ENCODE results near the gene ZNF785. TPM values are rescaled to one million over a fixed set of nuclear protein-coding genes. Genes with fewer than 3 reads are reported as not detected.
"Not testable (repeated sequence)": the region's sequence is repeated elsewhere in the genome, so short reads cannot be mapped to it uniquely, and the experiment has no call there.

The ZNF785 gene
- total RNA-seq, 1 experiment from 2014 or later: 16.0 TPM

GRCh38 chr16:30633526-30633925 is 48.0 kb upstream of the ZNF785 start:
- ChIA-PET CTCF (interaction anchor here (0.6 to 1.4 kb wide), 10 partner anchors 17 to 446 kb away, joined by 3 to 20 read pairs (median 6); partner anchors contain the start of genes DCTPP1, PRR14, ZNF689 and ZNF747), POLR2A (interaction anchor here (0.6 to 1.1 kb wide), 6 partner anchors 17 to 370 kb away, joined by 3 to 5 read pairs (median 4); partner anchors contain the start of genes FBRS, PRR14 and ZNF747)
- peaks cover 9% of the 10 kb centered on the region for H3K4me1 Mint-ChIP-seq
- no peak for ATAC-seq
- H3K27me3 Mint-ChIP-seq (ENCODE audit: low read depth): peaks cover 11% of the 10 kb centered on the region
- TF ChIP-seq ZMAT4 (CRISPR knock-in tag; IDR thresholded peaks at IDR 0.05) (no peak), SOX15 (CRISPR knock-in tag; IDR thresholded peaks at IDR 0.05) (no peak), EMX1 (CRISPR knock-in tag; IDR thresholded peaks at IDR 0.05) (no peak), E2F5 (CRISPR knock-in tag; IDR thresholded peaks at IDR 0.05) (no peak), JAZF1 (CRISPR knock-in tag; IDR thresholded peaks at IDR 0.05) (no peak), NFE2L1 (CRISPR knock-in tag; IDR thresholded peaks at IDR 0.05) (no peak), CTCF (IDR thresholded peaks at IDR 0.05) (no peak), FOXK1 (CRISPR knock-in tag; IDR thresholded peaks at IDR 0.05) (no peak), ZNF425 (CRISPR knock-in tag; conservative IDR thresholded peaks at IDR 0.05) (no peak), MLX (CRISPR knock-in tag; IDR thresholded peaks at IDR 0.05) (no peak), ZNF281 (CRISPR knock-in tag; IDR thresholded peaks at IDR 0.05) (no peak), ZBTB43 (CRISPR knock-in tag; IDR thresholded peaks at IDR 0.05) (no peak), CREB1 (CRISPR knock-in tag; IDR thresholded peaks at IDR 0.05) (no peak), TCF7 (CRISPR knock-in tag; IDR thresholded peaks at IDR 0.05; ENCODE audit: low read depth) (no peak), AFF4 (CRISPR knock-in tag; IDR thresholded peaks at IDR 0.05; ENCODE audit: borderline replicate concordance) (no peak)
- no peak for DNase-seq (ENCODE audit: low spot score)
- H3K27ac Mint-ChIP-seq: peak overlapping the region; percentile 96
- peak overlapping the region; percentile 92 for H3K4me3 Mint-ChIP-seq
- no peaks in the 10 kb centered on the region for H3K36me3 Mint-ChIP-seq
- H3K9me3 Mint-ChIP-seq: no peaks in the 10 kb centered on the region

GRCh38 chr16:30632454-30632853 is 47.0 kb upstream of the ZNF785 start:
- DNase-seq (ENCODE audit: low spot score); H3K9me3 Mint-ChIP-seq; H3K4me1 Mint-ChIP-seq; H3K36me3 Mint-ChIP-seq; H3K27ac Mint-ChIP-seq; ATAC-seq; H3K4me3 Mint-ChIP-seq: not testable (repeated sequence)
- POLR2A ChIA-PET: interaction anchor here (0.5 kb wide), 1 partner anchor 1769 kb away, joined by 3 read pairs; the partner anchor contains the start of gene SH2B1
- H3K27me3 Mint-ChIP-seq (ENCODE audit: low read depth): peaks cover 11% of the 10 kb centered on the region
- CTCF ChIA-PET: interaction anchor here (1.0 to 1.4 kb wide), 3 partner anchors 18 to 223 kb away, joined by 3 to 6 read pairs (median 5); partner anchors contain the start of genes DCTPP1 and PRR14
